ENCODE data around the gene TIAM2. TPM values are rescaled to one million over a fixed set of nuclear protein-coding genes. Genes with fewer than 3 reads are reported as not detected.

Gene TIAM2
- total RNA-seq, 1 donor from 2014 or later, result 3.7 TPM

DNA sequence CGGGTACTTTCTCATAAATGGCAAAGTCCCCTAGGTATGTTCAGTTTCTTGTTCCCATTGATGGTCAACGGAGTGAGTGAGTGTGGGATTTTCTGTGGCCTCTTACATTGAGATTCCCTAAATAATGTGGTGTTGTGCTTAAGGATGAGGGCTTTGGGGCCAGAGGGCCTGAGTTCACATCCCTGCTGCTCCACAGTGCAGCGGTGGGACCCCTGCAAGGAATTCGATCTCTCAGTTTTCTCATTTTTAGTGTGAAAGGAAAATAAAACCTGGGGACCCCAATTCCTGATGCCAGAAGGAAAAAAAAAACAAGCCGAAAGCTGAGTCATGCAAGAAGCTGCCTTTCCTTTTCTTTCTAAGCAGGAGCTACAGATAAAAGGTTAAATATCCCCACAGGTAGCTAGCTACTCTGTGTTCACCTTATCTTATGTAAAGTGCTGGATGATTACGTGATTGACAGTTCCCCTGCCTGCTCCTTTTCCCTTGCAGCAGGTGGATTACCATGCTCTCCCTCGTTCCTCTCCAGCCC is 148.5 kb downstream of the TIAM2 start:
- peak overlapping the region; percentile 53 to 69 for H3K27ac ChIP-seq
- peaks cover 2 to 10% of the 10 kb centered on the region in 2 donors for H3K4me1 ChIP-seq
- DNase-seq (ENCODE audit: low spot score in 2 of 2), result no peak
- no peaks in the 10 kb centered on the region for H3K36me3 ChIP-seq
- H3K9me3 ChIP-seq, result no peaks in the 10 kb centered on the region
- intact Hi-C loops (cut with DNase I), result loop anchor here (10.0 kb wide), 1 partner anchor 149 kb away; the partner anchor contains the start of gene TIAM2
- TF ChIP-seq, protein P1, sequence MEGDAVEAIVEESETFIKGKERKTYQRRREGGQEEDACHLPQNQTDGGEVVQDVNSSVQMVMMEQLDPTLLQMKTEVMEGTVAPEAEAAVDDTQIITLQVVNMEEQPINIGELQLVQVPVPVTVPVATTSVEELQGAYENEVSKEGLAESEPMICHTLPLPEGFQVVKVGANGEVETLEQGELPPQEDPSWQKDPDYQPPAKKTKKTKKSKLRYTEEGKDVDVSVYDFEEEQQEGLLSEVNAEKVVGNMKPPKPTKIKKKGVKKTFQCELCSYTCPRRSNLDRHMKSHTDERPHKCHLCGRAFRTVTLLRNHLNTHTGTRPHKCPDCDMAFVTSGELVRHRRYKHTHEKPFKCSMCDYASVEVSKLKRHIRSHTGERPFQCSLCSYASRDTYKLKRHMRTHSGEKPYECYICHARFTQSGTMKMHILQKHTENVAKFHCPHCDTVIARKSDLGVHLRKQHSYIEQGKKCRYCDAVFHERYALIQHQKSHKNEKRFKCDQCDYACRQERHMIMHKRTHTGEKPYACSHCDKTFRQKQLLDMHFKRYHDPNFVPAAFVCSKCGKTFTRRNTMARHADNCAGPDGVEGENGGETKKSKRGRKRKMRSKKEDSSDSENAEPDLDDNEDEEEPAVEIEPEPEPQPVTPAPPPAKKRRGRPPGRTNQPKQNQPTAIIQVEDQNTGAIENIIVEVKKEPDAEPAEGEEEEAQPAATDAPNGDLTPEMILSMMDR (IDR thresholded peaks at IDR 0.05), result no peak
- H3K4me3 ChIP-seq, result peak overlapping the region; percentile 36 to 58
- no peaks in the 10 kb centered on the region for H3K27me3 ChIP-seq

DNA sequence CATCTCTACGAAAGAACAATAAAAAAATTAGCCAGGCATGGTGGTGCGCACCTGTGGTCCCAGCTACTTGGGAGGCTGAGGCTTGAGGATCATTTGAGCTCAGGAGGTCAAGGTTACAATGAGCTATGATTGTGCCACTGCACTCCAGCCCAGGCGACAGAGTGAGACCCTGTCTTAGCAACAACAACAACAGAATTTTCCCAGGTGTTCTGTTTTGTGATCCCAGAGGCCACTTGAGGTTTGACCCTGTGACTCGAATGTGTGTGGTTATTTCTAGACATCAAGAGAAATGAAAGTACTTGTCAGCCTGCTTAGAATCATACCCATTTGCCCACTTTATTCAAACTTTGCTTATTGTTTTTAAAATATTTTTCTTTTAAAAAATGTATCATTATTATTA is 151.1 kb downstream of the TIAM2 start:
- no peak overlapping the region for H3K27ac ChIP-seq
- intact Hi-C loops (cut with DNase I), result loop anchor here (10.0 kb wide), 1 partner anchor 151 kb away; the partner anchor contains the start of gene TIAM2
- peaks cover 2 to 10% of the 10 kb centered on the region in 2 donors for H3K4me1 ChIP-seq
- TF ChIP-seq, protein P1 (IDR thresholded peaks at IDR 0.05), result no peak
- no peaks in the 10 kb centered on the region for H3K36me3 ChIP-seq
- no peaks in the 10 kb centered on the region for H3K9me3 ChIP-seq
- no peak overlapping the region for H3K4me3 ChIP-seq
- DNase-seq (ENCODE audit: low spot score in 2 of 2), result no peak
- no peaks in the 10 kb centered on the region for H3K27me3 ChIP-seq

DNA sequence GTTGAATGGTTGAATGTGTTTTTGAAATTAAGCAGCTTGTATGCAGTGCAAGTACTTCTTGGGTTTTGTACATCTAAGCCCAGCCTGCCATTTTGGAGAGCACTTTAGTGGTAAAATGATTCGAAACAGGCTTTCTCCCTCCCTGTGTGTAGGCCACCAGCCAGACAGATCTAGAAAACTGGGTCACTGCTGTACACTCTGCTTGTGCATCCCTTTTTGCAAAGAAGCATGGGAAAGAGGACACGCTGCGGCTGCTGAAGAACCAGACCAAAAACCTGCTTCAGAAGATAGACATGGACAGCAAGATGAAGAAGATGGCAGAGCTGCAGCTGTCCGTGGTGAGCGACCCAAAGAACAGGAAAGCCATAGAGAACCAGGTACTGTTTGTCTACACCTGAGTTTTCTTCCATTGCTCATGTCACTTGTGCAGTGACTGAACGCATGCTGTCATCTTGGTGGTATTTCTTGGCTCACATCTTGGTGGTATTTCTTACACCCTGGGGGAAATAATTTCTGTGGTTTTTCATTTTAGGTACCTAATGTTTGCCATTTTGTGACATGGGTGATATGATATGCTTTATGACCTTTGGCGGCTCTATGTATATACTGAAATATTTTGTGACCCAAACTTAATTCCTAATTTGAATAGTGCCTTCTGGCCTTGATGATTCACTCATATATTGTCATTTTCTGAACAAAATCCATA is 153.0 kb downstream of the TIAM2 start:
- TF ChIP-seq, protein P1 (IDR thresholded peaks at IDR 0.05), result no peak
- Histone ChIP-seq H3K27ac (no peak overlapping the region), H3K36me3 (no peaks in the 10 kb centered on the region), H3K27me3 (no peaks in the 10 kb centered on the region), H3K9me3 (no peaks in the 10 kb centered on the region), H3K4me3 (no peak overlapping the region), H3K4me1 (peaks cover 2 to 3% of the 10 kb centered on the region in 2 donors)
- DNase-seq (ENCODE audit: low spot score in 2 of 2), result no peak
- intact Hi-C loops (cut with DNase I), result loop anchor here (10.0 kb wide), 1 partner anchor 153 kb away; the partner anchor contains the start of gene TIAM2

DNA sequence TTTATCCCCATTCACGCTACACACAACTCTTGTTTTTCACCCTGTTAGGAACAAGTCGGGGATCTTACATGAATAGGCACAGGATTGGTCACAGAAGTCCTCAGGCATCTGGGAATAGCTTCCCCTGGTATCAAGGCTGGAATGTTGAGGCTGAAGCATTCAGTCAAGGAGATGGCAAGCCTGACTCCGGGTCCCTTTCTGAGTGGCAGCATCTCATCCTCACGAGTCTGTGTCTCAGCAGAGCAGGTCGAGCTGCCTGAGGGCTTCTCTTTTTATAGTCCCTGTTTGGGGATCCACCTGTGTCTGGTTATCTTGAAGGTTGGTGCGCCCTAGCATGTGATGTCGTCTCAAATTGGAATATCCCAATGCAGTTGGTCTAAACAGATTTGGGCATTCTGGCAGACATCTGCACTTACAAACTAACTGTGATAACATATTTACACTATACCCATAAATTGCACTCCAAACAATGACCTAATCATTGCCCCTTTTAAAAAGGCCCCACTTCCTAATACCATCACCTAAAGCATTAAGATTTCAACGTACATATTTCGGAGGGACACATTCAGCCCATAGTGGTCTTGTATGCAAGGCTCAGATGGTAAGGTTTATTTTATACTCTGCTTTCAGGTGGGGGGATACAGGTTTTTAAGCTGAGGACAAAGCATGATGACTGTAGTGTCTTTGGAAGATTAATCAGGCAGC is 156.0 kb downstream of the TIAM2 start:
- TF ChIP-seq, protein P1 (IDR thresholded peaks at IDR 0.05), result no peak
- Histone ChIP-seq H3K9me3 (no peaks in the 10 kb centered on the region), H3K36me3 (no peaks in the 10 kb centered on the region), H3K4me1 (peaks cover 0 to 10% of the 10 kb centered on the region in 2 donors), H3K4me3 (no peak overlapping the region), H3K27me3 (no peaks in the 10 kb centered on the region), H3K27ac (no peak overlapping the region)
- intact Hi-C loops (cut with DNase I), result no loop called here
- DNase-seq (ENCODE audit: low spot score in 2 of 2), result no peak

DNA sequence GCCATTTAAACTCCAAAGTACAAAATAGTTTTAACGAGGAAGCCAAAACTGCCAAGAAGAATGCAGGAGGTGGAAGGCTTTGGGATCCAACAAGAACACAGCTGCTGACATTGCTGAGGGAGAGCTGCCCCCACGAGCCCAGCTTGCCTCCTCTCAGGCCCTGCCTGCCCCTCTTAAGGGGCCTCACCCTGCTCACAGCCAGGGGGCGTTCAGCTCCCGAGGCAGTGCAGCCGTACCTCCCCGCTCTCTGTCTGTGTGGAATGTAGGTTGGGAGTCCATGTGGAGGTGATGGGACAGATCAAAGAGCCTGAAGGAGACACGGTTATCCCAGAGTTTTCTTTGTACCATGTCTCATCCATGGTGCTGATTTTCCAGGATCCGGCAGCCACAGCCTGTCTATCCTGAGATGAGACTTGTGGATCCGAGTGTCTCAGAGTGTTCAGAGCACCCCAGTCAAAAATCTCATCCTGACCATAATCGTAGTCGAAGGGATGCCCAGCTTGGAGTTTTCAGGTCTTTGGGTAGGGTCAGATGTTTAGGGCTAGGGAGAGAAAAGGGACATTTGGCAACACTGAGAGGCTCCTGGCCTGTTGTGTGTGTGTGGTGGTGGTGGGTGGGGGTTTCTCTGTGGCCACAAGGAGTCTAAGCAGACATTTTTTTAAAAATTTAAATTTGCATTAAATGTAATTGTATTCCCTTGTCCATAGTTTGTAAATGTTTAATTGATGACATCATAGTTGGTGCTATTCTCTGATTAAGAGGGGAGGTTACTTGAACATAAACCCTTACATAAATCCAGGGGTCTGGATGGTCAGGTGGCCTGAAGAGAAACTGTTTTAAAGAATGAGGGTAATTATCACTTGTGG is 157.3 kb downstream of the TIAM2 start:
- Histone ChIP-seq H3K27me3 (no peaks in the 10 kb centered on the region), H3K36me3 (no peaks in the 10 kb centered on the region), H3K27ac (no peak overlapping the region), H3K9me3 (no peaks in the 10 kb centered on the region), H3K4me3 (no peak overlapping the region), H3K4me1 (peaks cover 0 to 10% of the 10 kb centered on the region in 2 donors)
- DNase-seq (ENCODE audit: low spot score in 2 of 2), result no peak
- intact Hi-C loops (cut with DNase I), result no loop called here
- TF ChIP-seq, protein P1 (IDR thresholded peaks at IDR 0.05), result no peak

All from ascending aorta (tissue), 2 donors.